IPS DF 4.7 (cell line): ENCODE results near the gene IFT20.

Source experiments
- DNase-seq: peaks from one replicate; pipeline ENCODE4 v3.0.0-alpha.2; 2013; ENCODE audit warnings: low spot score; ENCODE audit errors: extremely low read depth

The IFT20 gene

GRCh38 chr17:28338056-28338768 lies 2.9 kb upstream of the IFT20 start:
- DNase-seq: no peak

GRCh38 chr17:28335959-28336871 lies 943 bp upstream of the IFT20 start:
- no peak for DNase-seq

- DNase-seq: no peak
These were observed 539 bp downstream of the IFT20 start for GRCh38 chr17:28334666-28335200.

- DNase-seq: no peak
These were observed 1.1 kb downstream of the IFT20 start for GRCh38 chr17:28334171-28334570.

GRCh38 chr17:28333083-28333746 lies 2.1 kb downstream of the IFT20 start:
- no peak for DNase-seq

GRCh38 chr17:28331891-28332420 lies 3.3 kb downstream of the IFT20 start:
- no peak for DNase-seq

- DNase-seq: no peak
These were observed 4.6 kb downstream of the IFT20 start for GRCh38 chr17:28330671-28331070.

- no peak for DNase-seq
These were observed 6.9 kb downstream of the IFT20 start for GRCh38 chr17:28328325-28328724.

GRCh38 chr17:28327709-28328108 lies 7.6 kb downstream of the IFT20 start:
- no peak for DNase-seq

- DNase-seq: no peak
These were observed 8.2 kb downstream of the IFT20 start for GRCh38 chr17:28327031-28327607.

- no peak for DNase-seq
These were observed 9.2 kb downstream of the IFT20 start for GRCh38 chr17:28326114-28326513.

- no peak for DNase-seq
These were observed 10.1 kb downstream of the IFT20 start for GRCh38 chr17:28325211-28325610.

- DNase-seq: no peak
These were observed 10.5 kb downstream of the IFT20 start for GRCh38 chr17:28324781-28325180.

GRCh38 chr17:28324267-28324745 lies 11.0 kb downstream of the IFT20 start:
- no peak for DNase-seq

- DNase-seq: no peak
These were observed 14.8 kb downstream of the IFT20 start for GRCh38 chr17:28320215-28321061.

- no peak for DNase-seq
These were observed 15.7 kb downstream of the IFT20 start for GRCh38 chr17:28319598-28319935.

GRCh38 chr17:28318759-28319597 lies 16.3 kb downstream of the IFT20 start, which contains the start of gene TMEM97:
Gene TMEM97, plus strand, starts transcription at chr17:28319200. Its CDS starts 40 bp downstream, at chr17:28319240.
- DNase-seq: no peak

- no peak for DNase-seq
These were observed 17.1 kb downstream of the IFT20 start for GRCh38 chr17:28317966-28318758.
